SK-MEL-5 (cell line): ENCODE measurements around the gene CEP164. TPM values are rescaled to one million over a fixed set of nuclear protein-coding genes. Genes with fewer than 3 reads are reported as not detected.

Experiments
- DNase-seq: peaks from one replicate; pipeline ENCODE4 v3.0.0-alpha.2; 2016; ENCODE audit warnings: low read depth, low spot score
- in situ Hi-C: cut with HindIII; loops from 2 replicates; pipeline ENCODE4 v1.10.0; 2016; ENCODE audit warnings: low sequenced_read_pairs, high pct_unique_total_duplicates, low pct_unique_long_range_greater_than_20kb
- total RNA-seq: library from RNA; depleted of rRNA; stranded (reverse); fragments of >200 nt; shearing (Covaris generic); gene quantifications from 2 replicates; pipeline ENCODE4 v1.2.3, GENCODE V29; 2014

CEP164 gene
- total RNA-seq, 1 experiment from 2014 or later: 20.5 TPM

GRCh38 chr11:117410238-117410637 lies 82.6 kb downstream of the CEP164 start:
- in situ Hi-C loops: no loop called here
- DNase-seq: no peak

- no peak for DNase-seq
- in situ Hi-C loops: no loop called here
Observed at GRCh38 chr11:117410861-117411710, 83.4 kb downstream of the CEP164 start.

GRCh38 chr11:117411736-117412135 lies 84.1 kb downstream of the CEP164 start:
- in situ Hi-C loops: no loop called here

GRCh38 chr11:117412176-117412575 lies 84.5 kb downstream of the CEP164 start:
- in situ Hi-C loops: no loop called here

More at GRCh38 chr11:117411736-117412135, 84.1 kb downstream of the CEP164 start:
- no peak for DNase-seq

GRCh38 chr11:117412653-117413275 lies 85.1 kb downstream of the CEP164 start:
- no peak for DNase-seq
- in situ Hi-C loops: no loop called here

More at GRCh38 chr11:117412176-117412575, 84.5 kb downstream of the CEP164 start:
- no peak for DNase-seq

- DNase-seq: no peak
- in situ Hi-C loops: no loop called here
Observed at GRCh38 chr11:117413616-117414015, 86.0 kb downstream of the CEP164 start.

- in situ Hi-C loops: no loop called here
Observed at GRCh38 chr11:117414724-117415123, 87.1 kb downstream of the CEP164 start.

GRCh38 chr11:117415358-117415896 lies 87.8 kb downstream of the CEP164 start:
- DNase-seq: no peak
- in situ Hi-C loops: no loop called here

More at GRCh38 chr11:117414724-117415123, 87.1 kb downstream of the CEP164 start:
- DNase-seq: no peak

GRCh38 chr11:117417342-117417741 lies 89.7 kb downstream of the CEP164 start:
- DNase-seq: no peak
- in situ Hi-C loops: no loop called here

- no peak for DNase-seq
- in situ Hi-C loops: no loop called here
Observed at GRCh38 chr11:117417856-117418255, 90.2 kb downstream of the CEP164 start.

- no peak for DNase-seq
- in situ Hi-C loops: no loop called here
Observed at GRCh38 chr11:117418737-117419481, 91.3 kb downstream of the CEP164 start.

- in situ Hi-C loops: no loop called here
- DNase-seq: no peak
Observed at GRCh38 chr11:117419482-117420142, 92.0 kb downstream of the CEP164 start.

- in situ Hi-C loops: no loop called here
- no peak for DNase-seq
Observed at GRCh38 chr11:117420143-117420485, 92.5 kb downstream of the CEP164 start.

GRCh38 chr11:117420598-117420997 lies 92.9 kb downstream of the CEP164 start:
- in situ Hi-C loops: no loop called here

GRCh38 chr11:117421041-117421440 lies 93.4 kb downstream of the CEP164 start:
- no peak for DNase-seq
- in situ Hi-C loops: no loop called here

More at GRCh38 chr11:117420598-117420997, 92.9 kb downstream of the CEP164 start:
- DNase-seq: no peak

- DNase-seq: no peak
- in situ Hi-C loops: no loop called here
Observed at GRCh38 chr11:117421476-117421875, 93.8 kb downstream of the CEP164 start.

- in situ Hi-C loops: no loop called here
Observed at GRCh38 chr11:117423046-117423575, 95.5 kb downstream of the CEP164 start.

More at GRCh38 chr11:117423046-117423575, 95.5 kb downstream of the CEP164 start:
- no peak for DNase-seq
